ENCODE data around the gene PPP6R3.
A peak's percentile ranks its signal among the peaks of the same experiment; 100 is the strongest.

Gene PPP6R3

DNA sequence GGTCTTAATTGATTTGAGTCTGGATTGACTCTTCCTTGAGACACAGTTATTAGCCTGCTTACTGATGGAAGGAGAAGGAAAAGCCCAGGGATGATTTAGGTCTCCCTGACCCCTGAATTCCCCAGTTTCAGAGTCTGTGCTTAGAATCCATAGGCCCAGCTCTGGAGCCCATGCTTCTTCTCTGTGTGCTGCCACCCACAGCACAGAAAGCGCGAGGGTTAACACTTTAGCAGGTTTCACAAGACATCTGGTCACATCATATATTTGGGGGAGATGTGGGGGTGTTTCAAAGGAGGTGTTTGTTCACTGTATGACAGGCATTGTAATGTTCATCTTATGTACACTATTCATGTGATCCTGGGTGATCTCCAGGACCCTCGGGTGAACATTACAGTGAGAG, 107.0 kb downstream of the PPP6R3 start:
- Mint-ChIP-seq H3K36me3 (peaks cover 44% of the 10 kb centered on the region), H3K4me1 (peaks cover 6% of the 10 kb centered on the region), H3K27me3 (no peaks in the 10 kb centered on the region), H3K27ac (no peak overlapping the region), H3K9me3 (no peaks in the 10 kb centered on the region), H3K4me3 (no peak overlapping the region)
- DNase-seq (ENCODE audit: low spot score in 2 of 2) (no peak), ATAC-seq (ENCODE audit: low read depth) (no peak)

GRCh38 chr11:68569357-68569756, 108.8 kb downstream of the PPP6R3 start:
- Mint-ChIP-seq H3K27ac (no peak overlapping the region), H3K4me3 (no peak overlapping the region), H3K36me3 (peaks cover 48% of the 10 kb centered on the region), H3K4me1 (peaks cover 6% of the 10 kb centered on the region), H3K27me3 (no peaks in the 10 kb centered on the region), H3K9me3 (no peaks in the 10 kb centered on the region)
- ATAC-seq (ENCODE audit: low read depth) (no peak), DNase-seq (ENCODE audit: low spot score in 2 of 2) (no peak)

DNA sequence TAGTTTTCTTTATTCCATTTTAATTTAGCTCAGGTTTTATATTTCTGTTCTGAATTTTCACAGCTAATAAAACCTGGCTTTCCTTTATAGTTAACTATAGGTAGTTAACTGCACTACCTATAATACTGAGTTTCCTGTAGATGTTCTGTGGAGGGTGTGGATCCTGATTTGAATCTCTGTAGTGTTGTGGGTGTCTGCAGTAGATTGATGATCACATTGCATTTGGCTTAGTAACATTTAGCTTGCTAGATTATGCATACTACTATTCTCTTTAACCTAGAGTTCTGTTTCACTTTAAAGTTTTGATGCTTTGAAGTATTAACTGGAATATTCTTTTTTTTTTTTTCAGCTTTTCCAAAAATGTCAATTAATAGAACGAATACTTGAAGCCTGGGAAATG, 110.1 kb downstream of the PPP6R3 start:
- no peak overlapping the region for H3K27ac Mint-ChIP-seq
- H3K27me3 Mint-ChIP-seq = no peaks in the 10 kb centered on the region
- H3K4me1 Mint-ChIP-seq = peaks cover 6% of the 10 kb centered on the region
- H3K4me3 Mint-ChIP-seq = no peak overlapping the region
- H3K36me3 Mint-ChIP-seq = peaks cover 45% of the 10 kb centered on the region
- DNase-seq (ENCODE audit: low spot score in 2 of 2) = no peak
- H3K9me3 Mint-ChIP-seq = no peaks in the 10 kb centered on the region
- no peak for ATAC-seq (ENCODE audit: low read depth)

DNA sequence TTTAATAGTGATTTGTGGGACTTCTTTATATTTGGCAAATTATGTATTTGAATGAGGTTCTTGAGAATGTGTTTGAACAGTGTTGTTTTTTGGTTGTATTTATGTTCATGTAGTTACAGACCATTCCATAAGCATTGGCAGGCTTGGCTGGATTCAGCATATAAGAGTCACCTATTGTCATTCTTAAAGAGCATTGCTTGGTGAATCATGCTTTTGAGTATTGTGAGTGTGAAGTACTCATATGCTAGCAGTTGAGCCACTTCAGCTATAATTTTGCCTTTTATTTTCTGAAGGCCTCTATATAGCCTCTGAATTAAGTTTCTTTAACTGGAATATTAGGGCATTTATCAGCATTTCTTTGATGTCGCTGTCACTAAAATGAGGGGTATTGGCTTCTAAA, 113.8 kb downstream of the PPP6R3 start:
- no peak overlapping the region for H3K27ac Mint-ChIP-seq
- ATAC-seq (ENCODE audit: low read depth) = no peak
- H3K36me3 Mint-ChIP-seq = peaks cover 36% of the 10 kb centered on the region

DNA sequence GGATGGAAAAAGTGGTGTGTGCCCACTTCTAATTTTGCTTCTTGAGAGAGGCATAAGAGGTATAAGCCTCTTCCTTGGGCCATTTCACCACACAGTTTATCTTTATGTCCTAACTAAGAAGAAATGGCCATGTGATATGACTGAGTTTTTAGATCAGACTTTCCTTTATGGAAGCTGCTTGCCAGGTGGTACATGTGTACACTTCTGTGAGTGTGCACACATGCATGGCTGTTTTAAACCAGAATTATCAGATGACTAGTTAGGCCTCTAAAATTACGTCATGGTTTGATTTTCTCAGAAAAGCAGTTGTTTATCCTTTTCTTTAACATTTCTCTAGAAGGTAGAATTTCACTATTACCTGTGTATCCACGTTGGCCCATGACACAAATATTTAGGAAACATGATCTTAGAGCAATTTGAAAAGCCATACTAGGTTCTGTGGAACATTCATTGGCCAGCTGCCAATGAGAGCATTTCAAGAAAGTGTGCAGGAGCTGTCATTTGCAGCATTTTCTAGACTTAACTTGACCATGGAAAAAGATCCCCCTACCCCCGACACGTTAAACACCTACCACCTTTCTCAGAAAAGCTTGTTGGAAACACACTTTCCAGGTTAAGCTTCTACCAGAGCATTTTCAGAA, 114.6 kb downstream of the PPP6R3 start:
- H3K9me3 Mint-ChIP-seq = no peaks in the 10 kb centered on the region
- peaks cover 6% of the 10 kb centered on the region for H3K4me1 Mint-ChIP-seq
- no peak for DNase-seq (ENCODE audit: low spot score in 2 of 2)
- ATAC-seq (ENCODE audit: low read depth) = no peak
- H3K36me3 Mint-ChIP-seq = peaks cover 39% of the 10 kb centered on the region
- no peak overlapping the region for H3K4me3 Mint-ChIP-seq
- no peaks in the 10 kb centered on the region for H3K27me3 Mint-ChIP-seq
- no peak overlapping the region for H3K27ac Mint-ChIP-seq

More for the DNA sequence above, 113.8 kb downstream of the PPP6R3 start:
- H3K4me1 Mint-ChIP-seq = peaks cover 3% of the 10 kb centered on the region
- H3K9me3 Mint-ChIP-seq = no peaks in the 10 kb centered on the region
- no peak for DNase-seq (ENCODE audit: low spot score in 2 of 2)
- H3K27me3 Mint-ChIP-seq = no peaks in the 10 kb centered on the region
- H3K4me3 Mint-ChIP-seq = no peak overlapping the region

GRCh38 chr11:68579455-68579854, 118.9 kb downstream of the PPP6R3 start:
- Mint-ChIP-seq H3K4me3 (no peak overlapping the region), H3K27me3 (no peaks in the 10 kb centered on the region), H3K9me3 (no peaks in the 10 kb centered on the region), H3K36me3 (peaks cover 29% of the 10 kb centered on the region), H3K4me1 (peaks cover 13% of the 10 kb centered on the region), H3K27ac (peak overlapping the region; percentile 2)
- ATAC-seq (ENCODE audit: low read depth) (no peak), DNase-seq (ENCODE audit: low spot score in 2 of 2) (no peak)

GRCh38 chr11:68581439-68581838, 120.9 kb downstream of the PPP6R3 start:
- DNase-seq (ENCODE audit: low spot score in 2 of 2) = no peak
- Mint-ChIP-seq H3K27ac (no peak overlapping the region), H3K36me3 (peaks cover 24% of the 10 kb centered on the region), H3K9me3 (no peaks in the 10 kb centered on the region), H3K4me1 (peaks cover 13% of the 10 kb centered on the region), H3K27me3 (no peaks in the 10 kb centered on the region), H3K4me3 (no peak overlapping the region)
- ATAC-seq (ENCODE audit: low read depth) = no peak

DNA sequence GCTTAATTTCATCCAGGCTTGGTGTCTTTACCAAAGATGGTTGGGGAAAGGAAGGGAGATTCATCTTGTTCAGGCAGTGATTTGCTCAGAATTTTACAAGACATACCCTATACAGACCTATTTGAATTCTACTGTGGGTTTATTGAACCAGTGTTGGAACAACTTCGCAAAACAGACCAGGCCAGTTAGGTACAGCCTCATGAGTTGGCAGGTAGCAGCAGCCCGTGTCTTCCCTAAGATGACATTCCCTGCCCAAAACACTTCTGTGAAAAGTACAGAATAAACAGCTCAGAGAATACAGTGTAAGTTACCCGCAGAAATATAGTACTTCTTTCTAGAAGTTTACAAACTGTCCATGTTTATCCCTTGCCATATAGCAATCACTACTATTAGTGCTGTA, 121.3 kb downstream of the PPP6R3 start:
- H3K27me3 Mint-ChIP-seq = no peaks in the 10 kb centered on the region
- H3K36me3 Mint-ChIP-seq = peaks cover 22% of the 10 kb centered on the region
- H3K4me3 Mint-ChIP-seq = no peak overlapping the region
- H3K27ac Mint-ChIP-seq = no peak overlapping the region
- H3K9me3 Mint-ChIP-seq = no peaks in the 10 kb centered on the region
- ATAC-seq (ENCODE audit: low read depth) (no peak), DNase-seq (ENCODE audit: low spot score in 2 of 2) (no peak)
- peaks cover 13% of the 10 kb centered on the region for H3K4me1 Mint-ChIP-seq

DNA sequence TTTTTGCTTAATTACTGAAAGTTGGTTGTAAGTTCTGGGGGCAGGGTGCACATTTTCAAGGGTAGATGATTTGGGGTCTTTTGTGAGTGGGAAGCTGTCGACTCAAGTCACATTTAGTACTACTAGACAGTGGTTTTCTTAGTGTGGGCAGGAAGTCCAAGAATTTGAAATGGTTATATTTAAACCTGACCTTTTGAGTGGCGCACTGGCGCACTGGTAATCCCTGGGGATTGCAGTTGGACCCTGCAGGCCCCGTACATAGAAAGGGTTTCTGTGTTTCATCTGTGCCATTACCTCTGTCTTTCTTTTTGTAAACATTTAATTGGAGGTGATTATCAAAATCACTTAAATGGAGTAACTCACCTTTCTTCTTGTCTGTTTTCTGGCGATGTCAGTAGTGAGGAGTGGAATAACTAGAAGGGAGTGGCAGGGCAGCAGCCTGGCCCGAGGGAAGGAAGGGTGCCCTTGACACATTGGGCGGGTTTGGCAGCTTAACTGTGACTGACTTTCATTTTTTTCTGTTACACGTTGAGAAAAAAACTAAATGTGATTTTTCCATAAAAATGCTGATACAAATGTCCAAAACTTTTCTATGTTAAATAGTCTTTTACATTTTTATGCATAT, 122.0 kb downstream of the PPP6R3 start:
- DNase-seq (ENCODE audit: low spot score in 2 of 2) = no peak
- Mint-ChIP-seq H3K4me3 (no peak overlapping the region), H3K36me3 (peaks cover 22% of the 10 kb centered on the region), H3K4me1 (peaks cover 13% of the 10 kb centered on the region), H3K27ac (no peak overlapping the region), H3K9me3 (no peaks in the 10 kb centered on the region), H3K27me3 (no peaks in the 10 kb centered on the region)
- no peak for ATAC-seq (ENCODE audit: low read depth)

DNA sequence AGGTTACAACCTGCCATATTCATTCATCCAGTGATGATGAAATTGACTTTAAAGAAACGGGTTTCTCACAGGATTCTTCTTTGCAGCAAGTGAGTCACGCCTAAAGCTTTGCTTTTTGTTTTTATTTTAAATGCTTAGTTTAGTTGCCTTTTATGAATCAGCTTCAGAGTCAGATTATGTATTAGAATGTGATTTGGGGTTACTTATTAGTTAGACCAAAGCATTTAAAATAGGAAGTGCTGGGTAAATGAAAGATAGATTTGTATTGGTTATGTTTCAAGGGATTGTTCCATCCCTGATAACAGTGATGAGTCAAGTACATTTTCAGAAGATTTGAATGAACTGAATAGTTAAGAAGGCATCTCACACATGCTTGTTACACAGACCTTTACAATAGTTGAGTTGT, 122.5 kb downstream of the PPP6R3 start:
- peaks cover 13% of the 10 kb centered on the region for H3K4me1 Mint-ChIP-seq
- no peak overlapping the region for H3K4me3 Mint-ChIP-seq
- peaks cover 18% of the 10 kb centered on the region for H3K36me3 Mint-ChIP-seq
- H3K9me3 Mint-ChIP-seq = no peaks in the 10 kb centered on the region
- H3K27ac Mint-ChIP-seq = peak overlapping the region; percentile 17
- no peaks in the 10 kb centered on the region for H3K27me3 Mint-ChIP-seq
- DNase-seq (ENCODE audit: low spot score in 2 of 2) (no peak), ATAC-seq (ENCODE audit: low read depth) (no peak)

DNA sequence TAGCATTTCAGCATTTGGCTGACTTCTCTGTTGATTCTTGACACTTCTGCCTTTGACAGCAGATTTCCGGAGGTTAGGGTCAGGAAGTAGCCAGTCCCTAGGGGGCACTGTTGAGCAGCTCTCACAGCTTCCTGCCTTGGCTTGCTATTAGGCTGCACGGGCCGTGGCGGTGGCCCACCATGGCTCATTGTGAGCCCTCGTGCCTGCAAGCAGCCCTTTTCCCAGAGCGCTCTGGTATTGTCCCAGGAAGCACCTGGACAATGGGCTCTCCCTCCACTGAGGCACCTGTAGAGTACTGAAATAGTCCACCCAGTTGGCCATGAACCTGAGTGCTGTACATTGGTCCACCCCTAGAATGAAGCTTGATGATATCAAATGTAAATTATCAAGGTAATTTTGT, 123.5 kb downstream of the PPP6R3 start:
- Mint-ChIP-seq H3K9me3 (no peaks in the 10 kb centered on the region), H3K4me1 (peaks cover 13% of the 10 kb centered on the region), H3K36me3 (peaks cover 16% of the 10 kb centered on the region), H3K4me3 (no peak overlapping the region), H3K27ac (no peak overlapping the region), H3K27me3 (no peaks in the 10 kb centered on the region)
- peak; percentile 61 to 63 for DNase-seq (ENCODE audit: low spot score in 2 of 2)
- ATAC-seq (ENCODE audit: low read depth) = peak; percentile 92

DNA sequence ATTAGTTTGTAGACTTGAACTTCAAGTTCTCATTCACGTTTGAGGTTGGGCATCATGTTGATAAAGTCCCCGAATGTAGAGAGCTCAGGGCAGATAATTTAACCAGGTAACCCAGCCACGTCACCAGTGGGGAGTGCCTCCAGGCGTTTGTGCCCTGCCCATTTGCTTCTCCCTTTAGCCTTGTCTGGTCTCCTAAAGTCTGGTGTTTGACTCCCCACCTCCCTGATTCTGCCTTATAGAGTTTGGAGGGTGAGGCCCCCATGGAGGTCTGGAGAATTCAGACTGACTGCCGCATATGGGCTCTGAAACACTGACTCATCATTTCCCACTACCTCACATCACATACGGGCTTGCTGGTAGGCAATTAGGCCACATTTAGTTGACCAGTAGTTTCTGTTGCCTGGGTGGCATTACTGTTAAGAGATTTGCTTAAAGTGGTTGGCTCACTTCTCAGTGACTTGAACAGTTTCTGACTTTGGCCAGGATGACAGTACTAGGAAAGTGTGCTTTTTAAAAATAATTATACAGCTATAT, 124.5 kb downstream of the PPP6R3 start:
- Mint-ChIP-seq H3K27me3 (no peaks in the 10 kb centered on the region), H3K4me3 (no peak overlapping the region), H3K36me3 (peaks cover 15% of the 10 kb centered on the region), H3K4me1 (peaks cover 10% of the 10 kb centered on the region), H3K9me3 (no peaks in the 10 kb centered on the region), H3K27ac (no peak overlapping the region)
- ATAC-seq (ENCODE audit: low read depth) (no peak), DNase-seq (ENCODE audit: low spot score in 2 of 2) (no peak)

DNA sequence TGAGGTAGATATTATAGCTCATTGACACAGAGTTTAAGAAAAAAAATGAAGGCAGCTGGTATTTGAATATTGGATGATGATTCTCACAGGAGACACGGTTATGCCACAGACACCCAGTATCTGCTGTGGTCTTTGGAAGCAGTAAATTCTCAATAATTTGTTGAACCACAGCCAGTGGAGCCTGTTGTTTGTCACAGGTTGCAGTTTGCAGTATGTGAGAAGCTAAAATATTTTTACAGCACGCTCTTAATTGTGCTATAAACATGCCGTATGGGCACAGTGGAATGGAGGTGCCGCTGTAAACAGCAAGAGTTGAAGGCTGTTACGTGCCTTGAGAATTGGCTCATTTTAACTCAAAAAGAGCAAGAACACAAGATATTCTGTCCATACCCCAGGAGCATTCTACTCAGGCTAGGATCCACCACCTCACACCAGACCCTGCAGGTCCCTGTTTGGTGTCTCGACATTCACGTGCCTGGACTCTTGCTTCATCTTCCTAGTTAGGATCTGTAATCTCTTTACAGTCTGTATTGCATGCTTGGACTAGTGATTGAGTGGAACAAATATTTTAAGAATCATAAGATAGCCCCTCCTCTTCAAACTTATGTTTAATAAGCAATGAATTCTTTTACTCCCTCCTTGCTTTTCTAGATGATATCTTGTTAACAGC, 129.1 kb downstream of the PPP6R3 start:
- no peak overlapping the region for H3K4me3 Mint-ChIP-seq
- no peaks in the 10 kb centered on the region for H3K27me3 Mint-ChIP-seq
- no peak for DNase-seq (ENCODE audit: low spot score in 2 of 2)
- peaks cover 27% of the 10 kb centered on the region for H3K36me3 Mint-ChIP-seq
- ATAC-seq (ENCODE audit: low read depth) = no peak
- H3K27ac Mint-ChIP-seq = peak overlapping the region; percentile 4
- H3K9me3 Mint-ChIP-seq = no peaks in the 10 kb centered on the region
- H3K4me1 Mint-ChIP-seq = no peaks in the 10 kb centered on the region

DNA sequence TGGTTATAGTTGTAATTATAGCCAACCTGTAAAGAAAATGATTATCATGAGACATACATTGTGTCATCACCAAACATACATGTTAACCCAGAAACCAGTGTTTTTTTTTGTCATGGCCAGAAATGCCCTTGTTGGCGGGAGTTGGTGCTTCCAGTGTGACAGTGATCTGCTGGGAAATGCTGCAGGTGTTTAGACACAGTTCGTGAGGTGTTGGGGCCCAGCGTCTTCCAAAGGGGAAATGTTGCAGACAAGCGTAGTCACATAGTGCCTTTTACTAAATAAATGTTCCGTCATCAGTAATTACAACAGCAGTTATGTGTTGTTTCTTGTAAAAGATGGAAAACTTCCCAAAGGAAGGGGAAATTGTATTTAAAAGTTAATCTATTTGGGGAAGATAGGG, 131.2 kb downstream of the PPP6R3 start:
- no peaks in the 10 kb centered on the region for H3K4me1 Mint-ChIP-seq
- DNase-seq (ENCODE audit: low spot score in 2 of 2) = no peak
- no peak overlapping the region for H3K27ac Mint-ChIP-seq
- no peaks in the 10 kb centered on the region for H3K27me3 Mint-ChIP-seq
- no peaks in the 10 kb centered on the region for H3K9me3 Mint-ChIP-seq
- peaks cover 38% of the 10 kb centered on the region for H3K36me3 Mint-ChIP-seq
- no peak for ATAC-seq (ENCODE audit: low read depth)
- H3K4me3 Mint-ChIP-seq = no peak overlapping the region
